Ammon's horn (tissue), 1 donor: ENCODE results near the gene ADISSP.
"Not testable (repeated sequence)": the region's sequence is repeated elsewhere in the genome, so short reads cannot be mapped to it uniquely, and the experiment has no call there.

Source experiments
- DNase-seq: peaks from one replicate; pipeline ENCODE4 v3.0.0-alpha.2; 2016; ENCODE audit warnings: low spot score

The ADISSP gene

DNA sequence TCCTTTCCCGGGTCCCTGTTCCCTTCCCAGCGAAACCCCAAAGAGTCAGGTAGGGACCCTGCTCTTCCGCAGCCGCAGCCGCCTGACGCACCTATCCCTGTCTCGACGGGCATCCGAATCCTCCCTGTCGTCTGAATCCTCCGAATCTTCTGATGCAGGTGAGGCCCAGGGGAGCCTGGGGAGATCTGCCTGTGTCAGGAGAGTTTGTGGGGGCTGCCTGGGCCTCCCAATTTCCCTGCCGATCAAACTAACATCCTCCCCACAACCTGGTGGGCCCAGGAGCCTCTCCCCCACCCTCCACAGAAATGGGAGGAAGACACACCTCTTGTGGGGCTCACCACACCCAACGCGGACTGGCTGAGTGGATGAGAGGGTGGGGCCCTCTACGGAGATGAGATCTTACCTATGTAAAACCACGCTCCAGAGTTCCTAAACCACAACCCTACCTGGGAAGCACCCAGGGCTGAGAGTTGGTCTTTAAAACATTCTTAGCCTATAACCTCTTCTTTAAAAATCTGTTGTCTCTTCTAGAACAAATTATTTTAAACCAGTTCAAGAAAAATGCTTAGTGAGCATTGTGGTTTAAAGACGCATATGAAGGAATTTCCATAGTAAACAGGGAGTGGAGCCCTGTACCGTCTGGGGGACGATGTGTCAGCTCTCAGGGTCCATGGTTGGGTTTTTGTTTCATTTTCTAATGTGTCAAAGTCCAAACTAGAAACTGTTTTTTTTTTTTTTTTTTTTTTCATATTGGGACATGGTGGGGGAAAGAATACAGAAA, 30.2 kb upstream of the ADISSP start:
- no peak for DNase-seq

DNA sequence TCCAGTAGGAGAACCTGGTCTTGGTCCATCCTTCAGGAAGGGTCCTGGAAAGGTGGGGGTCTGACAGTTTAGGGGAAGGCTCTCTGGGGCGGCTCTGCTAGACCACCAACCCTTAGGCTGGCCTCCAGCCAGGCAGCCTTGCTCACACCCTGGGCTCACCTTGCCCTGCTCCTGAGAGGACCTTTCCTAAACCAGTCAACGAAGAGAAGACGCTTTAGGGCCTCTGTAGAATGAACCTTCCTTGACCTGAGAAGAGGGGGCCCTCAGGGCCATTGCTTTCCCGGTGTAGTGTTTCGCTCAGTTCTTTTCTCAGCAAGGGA, 29.6 kb upstream of the ADISSP start:
- DNase-seq, result no peak

DNA sequence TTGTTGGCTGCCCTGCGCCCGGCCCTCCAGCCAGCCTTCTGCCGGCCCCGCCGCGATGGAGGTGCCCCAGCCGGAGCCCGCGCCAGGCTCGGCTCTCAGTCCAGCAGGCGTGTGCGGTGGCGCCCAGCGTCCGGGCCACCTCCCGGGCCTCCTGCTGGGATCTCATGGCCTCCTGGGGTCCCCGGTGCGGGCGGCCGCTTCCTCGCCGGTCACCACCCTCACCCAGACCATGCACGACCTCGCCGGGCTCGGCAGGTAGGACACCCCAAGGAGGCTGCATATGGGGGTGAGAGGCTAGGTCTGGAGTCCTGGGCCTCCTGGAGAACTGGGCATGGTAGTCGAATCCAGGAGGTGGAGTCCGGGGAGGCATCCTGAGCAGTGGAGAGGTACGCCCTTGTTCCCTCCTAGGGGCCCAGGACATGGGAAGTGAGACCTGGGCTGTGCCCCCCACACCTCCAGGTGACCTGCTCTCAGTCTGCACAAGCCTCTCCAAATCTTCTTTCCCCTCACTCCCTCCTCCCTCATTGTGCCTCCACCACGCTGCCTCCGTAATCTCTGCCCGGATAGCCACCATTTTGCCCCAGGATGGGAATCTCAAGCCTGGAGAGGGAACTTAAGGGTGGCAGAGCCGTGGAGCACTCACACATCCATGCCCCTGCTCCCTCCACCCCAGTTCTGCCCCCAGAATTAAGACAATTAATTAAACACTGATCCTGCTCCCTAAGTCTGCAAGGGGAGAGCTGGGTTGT, 29.1 kb upstream of the ADISSP start:
- no peak for DNase-seq

DNA sequence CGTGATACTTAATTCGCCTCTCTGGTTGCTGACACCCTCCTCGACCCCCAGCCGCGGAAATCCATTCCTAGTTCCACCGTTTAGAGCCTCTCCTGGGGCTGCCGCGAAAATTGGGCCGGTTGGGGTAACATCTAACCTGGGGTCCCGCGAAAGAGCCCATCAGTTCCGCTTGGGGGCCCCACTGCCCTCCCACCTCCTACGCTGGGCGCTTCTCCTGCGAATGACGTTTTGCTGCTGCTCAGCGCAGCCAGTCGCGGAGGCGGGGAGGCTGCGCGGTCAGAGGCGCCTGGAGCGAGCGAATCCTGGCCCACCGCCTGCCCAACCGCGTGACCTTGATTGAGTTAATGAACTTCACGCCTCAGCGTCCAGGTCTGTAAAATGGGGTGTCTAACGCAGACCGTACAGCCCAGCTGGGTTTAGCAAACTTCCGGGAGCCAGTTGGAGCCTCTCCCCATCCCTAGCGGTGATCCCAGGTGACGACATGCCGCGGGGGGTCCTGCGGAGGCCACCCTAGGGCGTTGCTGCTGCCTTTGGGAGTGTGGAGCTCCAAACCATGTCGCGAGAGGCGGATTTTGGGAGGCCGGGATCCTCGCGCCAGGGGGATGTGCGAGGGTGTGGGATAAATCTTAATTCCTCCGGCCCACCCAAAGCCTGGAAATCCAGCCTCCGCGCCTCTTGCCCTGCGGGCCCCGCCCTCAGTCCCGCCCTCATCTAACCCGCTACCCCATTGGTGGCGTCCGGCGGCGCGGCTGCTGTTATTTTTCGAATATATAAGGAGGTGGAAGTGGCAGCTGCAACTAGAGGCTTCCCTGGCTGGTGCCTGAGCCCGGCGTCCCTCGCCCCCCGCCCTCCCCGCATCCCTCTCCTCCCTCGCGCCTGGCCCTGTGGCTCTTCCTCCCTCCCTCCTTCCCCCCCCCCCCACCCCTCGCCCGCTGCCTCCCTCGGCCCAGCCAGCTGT, 28.2 kb upstream of the ADISSP start, which contains the start of gene CDC25B:
CDC25B (plus strand) TSS at position 800 of the 958 bp plus-strand sequence. CDS start 222 bp downstream, outside the sequence.
- DNase-seq, result peak; percentile 96

DNA sequence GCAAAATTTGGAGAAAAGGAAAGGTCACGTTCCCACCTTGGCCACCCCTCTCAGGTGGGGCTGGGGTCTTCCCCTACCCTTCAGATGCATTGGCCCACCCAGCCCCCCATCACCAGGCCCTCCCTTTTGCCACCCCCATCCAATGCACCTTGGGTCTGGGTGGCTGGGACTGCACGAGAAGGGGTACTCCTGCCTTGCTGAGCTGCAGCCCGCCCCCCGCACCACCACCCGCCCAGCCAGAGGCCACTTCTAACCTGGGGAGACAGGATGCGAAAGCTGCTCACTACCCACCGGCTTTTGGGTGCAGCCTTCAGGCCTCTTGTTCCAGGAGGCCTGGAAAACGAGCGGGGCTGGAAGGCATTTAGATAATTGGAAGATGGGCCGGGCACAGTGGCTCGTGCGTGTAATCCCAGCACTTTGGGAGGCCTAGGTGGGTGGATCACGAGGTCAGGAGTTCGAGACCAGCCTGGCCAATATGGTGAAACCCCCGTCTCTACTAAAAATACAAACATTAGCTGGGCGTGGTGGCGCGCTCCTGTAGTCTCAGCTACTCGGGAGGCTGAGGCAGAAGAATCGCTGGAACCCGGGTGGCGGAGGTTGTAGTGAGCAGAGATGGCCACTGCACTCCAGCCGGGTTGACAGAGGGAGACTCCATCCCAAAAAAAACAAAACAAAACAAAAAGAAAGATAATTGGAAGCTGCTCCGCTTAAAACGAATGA, 27.3 kb upstream of the ADISSP start:
- no peak for DNase-seq

DNA sequence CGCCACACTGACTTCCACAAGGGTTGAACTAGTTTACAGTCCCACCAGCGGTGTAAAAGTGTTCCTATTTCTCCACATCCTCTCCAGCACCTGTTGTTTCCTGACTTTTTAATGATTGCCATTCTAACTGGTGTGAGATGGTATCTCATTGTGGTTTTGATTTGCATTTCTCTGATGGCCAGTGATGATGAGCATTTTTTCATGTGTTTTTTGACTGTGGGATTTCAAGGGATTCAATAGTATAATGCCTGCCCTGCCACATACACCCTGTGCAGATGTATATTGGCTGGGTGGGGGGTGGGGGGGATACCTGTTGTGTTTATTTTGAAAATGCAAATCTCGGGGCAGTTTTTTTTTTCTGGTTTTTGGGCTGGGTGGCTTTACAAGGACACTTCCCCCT, 26.6 kb upstream of the ADISSP start:
- DNase-seq, result not testable (repeated sequence)

DNA sequence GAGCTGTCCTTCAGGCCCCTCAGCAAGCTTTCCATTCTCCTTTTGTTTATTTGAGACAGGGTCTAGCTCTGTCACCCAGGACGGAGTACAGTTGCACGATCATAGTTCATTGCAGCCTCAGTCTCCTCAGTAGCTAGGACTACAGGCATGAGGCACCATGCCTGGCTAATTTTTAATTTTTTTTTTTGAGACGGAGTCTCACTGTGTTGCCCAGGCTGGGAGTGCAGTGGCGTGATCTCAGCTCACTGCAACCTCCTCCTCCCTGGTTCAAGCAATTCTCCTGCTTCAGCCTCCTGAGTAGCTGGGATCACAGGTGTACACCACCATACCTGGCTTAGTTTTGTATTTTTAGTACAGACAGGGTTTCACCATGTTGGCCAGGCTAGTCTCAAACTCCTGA, 21.6 kb upstream of the ADISSP start:
- DNase-seq, result not testable (repeated sequence)

DNA sequence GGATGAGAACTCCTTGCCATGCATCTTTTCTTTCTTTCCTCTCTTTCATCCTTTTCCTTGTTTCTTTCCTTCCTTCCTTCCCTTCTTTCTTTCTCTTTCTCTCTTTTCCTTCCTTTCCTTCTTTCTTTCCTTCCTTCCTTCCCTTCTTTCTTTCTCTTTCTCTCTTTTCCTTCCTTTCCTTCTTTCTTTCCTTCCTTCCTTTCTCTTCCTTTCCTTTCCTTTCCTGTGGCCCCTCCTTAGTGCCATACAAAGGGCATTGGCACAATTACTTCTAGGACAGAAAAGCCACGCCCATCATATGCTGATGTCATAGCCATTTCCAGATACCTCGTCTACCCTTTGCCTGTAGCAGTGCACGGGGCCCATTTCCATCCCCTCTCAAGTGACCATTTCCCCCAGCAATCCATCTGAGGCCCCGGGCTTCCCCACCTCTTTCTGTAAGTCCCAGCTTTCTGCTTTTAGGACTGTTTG, 21.2 kb upstream of the ADISSP start:
- no peak for DNase-seq

DNA sequence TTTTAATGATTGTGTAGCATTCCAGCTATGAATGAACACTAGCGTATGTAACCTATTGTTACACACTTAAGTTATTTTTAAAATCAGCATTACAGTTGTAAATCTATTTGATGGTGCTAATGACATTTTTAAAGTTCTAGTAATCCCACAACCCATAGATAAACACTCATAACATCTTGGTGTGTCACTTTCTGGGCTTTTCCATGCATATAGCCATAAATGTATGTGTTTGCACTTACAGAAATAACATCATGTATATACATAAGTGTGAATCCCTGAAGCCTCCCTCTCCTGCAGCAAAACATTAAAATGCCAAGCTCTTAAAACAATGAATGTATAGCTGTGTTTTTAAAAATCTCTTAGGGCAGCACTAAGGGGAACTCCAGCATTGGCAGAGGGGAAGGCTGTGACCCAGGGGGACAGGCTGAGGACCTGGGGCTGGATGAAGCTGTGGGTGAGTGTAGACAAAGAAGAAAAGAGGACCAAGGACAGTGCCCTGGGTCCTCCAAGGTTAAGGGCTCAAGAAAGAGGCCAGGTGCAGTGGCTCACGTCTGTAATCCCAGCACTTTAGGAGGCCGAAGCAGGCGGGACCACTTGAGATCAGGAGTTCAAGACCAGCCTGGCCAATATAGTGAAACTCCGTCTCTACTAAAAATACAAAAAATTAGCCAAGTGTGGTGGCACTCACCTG, 19.9 kb upstream of the ADISSP start:
- DNase-seq, result no peak

DNA sequence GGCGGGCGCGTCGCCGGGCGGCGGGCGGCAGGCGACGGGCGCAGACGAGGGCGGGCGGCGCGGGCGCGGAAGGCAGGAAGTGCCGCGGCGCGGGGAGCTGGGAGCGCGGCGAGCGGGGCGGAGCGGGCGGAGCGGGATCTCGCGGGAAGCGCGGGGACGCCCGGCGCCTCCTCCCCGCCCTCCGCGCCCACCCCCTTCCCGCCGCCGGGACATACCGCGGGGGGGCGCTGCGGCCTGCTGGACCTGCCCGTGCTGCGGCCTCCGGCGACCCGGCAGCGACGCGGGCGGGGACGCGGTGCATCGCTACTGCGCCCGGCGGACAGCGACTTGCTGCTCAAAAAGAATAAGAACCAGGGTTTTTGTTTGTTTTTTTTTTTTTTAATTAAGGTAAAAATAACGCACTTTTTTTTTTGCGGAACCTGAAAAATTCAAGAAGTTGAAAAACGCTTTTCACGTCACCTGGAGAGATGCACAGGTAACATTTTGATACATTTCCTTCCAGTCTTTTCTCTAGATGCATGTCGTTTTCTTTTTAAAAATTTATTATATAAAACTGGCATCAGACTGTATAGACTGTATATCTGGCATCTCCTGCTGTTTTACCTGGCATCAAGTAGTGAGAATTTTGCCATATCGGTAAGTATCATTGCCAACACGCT, 19.2 kb upstream of the ADISSP start, which contains the start of gene CENPB:
CENPB (minus strand) TSS at position 76 of the 659 bp plus-strand sequence. CDS start 257 bp downstream, outside the sequence.
- peak; percentile 90 for DNase-seq

DNA sequence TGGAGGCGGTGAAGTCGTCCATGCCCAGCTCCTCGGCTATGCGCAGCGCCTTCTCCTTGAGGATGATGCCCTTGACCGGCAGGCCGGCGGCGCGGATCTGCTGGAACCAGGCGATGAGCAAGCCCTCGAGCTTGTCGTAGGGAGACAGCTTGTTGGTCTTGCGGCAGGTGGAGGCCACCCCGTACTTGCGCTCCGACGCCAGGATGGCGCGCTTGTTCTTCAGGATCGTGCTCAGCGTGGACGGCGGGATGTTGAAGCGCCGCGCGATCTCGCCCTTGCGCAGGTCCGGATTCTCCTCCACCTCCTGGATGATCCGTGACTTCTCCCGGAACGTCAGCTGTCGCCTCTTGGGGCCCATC, 18.6 kb upstream of the ADISSP start:
- peak; percentile 59 for DNase-seq

DNA sequence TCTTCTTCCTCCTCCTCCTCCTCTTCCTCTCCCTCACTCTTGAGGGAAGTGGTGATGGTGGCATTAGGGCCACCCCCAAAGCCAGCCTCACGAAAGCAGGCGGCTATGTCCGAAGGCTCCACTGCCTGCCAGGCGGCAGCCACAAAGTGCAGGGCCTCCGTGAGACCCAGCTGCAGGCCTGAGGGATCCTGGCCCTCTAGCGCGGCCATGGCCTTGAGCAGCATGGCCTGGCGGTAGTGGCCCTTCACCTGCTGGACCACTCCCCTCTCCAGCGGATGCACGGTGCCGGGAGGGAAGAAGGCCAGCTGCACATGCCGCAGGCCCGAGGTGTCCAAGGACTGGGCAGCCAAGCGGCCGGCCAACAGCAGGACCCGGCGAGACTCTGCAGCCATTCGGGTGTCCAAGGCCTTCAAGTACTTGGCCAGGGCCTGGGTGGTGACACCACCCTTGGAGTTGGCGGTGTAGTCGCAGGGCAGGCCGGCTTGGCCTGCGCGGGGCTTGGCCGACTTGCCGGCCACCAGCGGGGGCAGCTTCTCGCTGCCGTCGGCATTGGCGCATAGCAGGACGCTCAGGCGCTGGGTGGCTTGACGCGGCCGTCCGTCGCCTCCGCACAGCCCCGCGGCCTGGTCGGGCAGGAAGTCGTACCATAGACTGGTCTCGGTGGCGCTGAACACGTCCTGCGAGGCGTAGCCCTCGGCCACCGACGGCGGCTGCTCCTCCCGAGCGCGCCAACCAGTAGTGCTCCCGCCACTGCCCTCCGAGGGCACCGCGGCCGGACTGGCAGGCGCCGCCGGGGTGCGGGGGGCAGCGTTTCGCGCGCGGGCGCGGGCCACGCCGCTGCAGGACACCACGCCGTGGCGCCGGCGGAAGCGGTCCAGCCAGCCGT, 17.9 kb upstream of the ADISSP start:
- DNase-seq, result no peak

DNA sequence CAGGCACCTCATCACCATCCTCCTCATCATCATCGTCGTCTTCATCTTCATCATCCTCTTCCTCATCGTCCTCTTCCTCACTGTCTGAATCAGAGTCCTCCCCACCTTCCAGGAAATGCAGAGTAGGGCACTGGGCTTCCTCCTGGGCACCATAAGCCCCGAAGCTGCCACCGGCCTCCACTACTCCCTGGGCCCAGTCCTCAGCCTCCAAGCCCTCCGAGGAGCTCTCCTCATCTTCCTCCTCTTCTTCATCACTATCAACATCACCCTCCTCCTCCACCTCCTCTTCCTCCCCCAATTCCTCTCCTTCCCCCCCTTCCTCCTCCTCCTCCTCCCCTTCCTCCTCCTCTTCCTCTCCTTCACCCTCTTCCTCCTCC, 17.3 kb upstream of the ADISSP start:
- DNase-seq, result no peak

DNA sequence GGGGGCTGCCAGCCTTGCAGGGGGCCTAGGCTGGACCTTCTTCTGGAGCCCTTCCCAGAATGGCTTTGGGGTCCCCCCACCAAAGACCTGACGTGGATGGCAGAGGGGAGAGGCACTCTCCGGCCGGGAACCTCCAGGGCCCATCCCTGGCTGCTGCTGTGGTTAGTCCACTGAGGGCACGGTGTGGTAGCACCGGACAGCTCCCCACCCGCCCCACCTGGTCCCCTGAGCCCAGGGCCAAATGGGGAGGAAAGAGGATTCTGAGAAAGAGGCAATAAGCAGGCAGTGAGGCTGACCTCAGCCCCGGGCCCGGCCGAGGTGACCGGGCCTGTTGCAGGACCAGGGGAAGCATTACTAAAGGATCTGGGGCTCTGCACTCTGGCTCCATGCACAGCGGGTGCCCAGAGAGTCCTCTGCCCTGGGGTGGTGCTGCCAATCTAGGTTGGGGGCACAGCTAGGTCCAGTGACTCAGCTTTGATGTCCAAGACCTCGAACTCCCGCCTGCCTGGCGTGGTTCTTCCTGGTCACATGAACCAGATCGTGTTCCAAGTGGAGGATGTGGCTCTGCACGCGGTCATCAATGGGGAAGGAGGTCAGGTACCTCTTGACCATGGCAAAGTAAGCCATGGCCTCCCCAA, 16.8 kb upstream of the ADISSP start:
- DNase-seq, result no peak

DNA sequence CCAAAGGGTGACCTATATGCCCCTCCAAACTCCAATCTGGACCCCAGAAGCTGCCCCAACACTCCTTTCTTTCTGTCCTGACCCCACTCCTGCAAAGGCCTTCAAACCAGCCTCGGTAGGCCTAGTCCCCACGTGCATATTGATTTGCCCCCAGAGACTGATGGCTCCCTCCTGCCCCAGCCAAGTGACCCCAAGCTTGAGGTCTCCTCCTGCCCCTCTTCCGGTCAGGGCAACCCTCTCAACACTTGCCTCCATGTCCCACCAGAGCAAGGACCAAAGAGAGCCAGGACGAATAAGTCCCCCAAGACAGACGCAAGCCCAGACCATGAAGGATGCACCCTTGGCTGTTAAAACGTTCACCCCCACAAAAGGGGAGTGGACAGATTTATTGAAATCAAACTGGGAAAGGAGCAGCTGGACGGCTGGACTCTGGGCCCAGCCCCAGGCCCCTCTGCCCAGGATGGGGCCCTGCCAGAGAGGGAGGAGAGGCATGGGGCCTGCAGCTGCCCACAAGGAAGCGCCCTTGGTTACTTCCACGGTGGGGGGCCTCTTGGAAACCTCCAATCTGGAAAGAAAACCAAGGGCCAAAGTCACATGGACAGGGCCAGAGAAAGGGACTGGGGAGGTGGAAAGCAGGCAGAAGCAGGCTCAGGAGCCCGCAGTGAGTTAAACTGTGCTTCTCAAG, 16.1 kb upstream of the ADISSP start:
- DNase-seq, result no peak

DNA sequence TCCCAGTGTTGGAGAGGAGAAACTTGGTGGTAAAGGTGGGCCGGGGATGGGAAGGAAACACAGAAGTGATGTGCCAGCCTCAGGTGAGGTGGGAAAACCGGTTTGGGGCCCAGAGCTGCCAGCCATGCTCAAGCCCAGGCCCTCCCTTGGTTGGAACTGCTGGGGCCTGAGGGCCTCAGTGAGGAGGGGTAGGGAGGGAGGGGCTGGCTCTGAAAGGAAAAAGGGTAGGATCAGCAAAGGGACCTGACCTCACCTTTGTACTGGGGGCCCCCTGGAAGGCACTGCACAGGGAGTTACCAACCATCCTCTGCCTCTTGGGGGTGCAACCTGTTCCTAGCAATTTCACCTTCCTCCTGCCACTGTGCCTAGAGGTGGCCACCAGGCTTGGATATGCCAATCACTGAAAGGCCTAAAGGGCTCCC, 15.5 kb upstream of the ADISSP start:
- DNase-seq, result no peak

DNA sequence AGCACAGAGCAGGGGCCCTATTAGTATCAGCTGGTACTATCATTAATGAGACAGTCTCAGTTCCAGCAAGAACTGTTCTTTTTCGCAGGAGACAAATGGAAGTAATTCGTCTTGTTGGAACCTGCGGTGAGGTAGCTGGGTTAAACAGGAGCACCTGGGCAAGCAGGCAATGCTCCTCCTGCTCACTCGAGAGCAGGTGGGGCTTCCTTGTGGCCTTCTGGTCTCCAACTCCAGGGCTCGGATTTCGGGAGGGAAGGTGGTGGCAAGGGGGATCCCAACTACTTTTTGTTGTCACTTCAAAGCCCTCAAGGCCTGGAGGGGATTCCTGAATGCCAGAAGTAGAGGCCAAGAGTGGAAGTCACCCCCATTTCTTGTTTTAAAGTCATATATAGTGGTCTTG, 15.0 kb upstream of the ADISSP start:
- DNase-seq, result no peak
